Astrocyte of the spinal cord (primary cell): Measurements from ENCODE around the gene RPL28.
A peak's percentile ranks its signal among the peaks of the same experiment; 100 is the strongest.
"Not testable (repeated sequence)": the region's sequence is repeated elsewhere in the genome, so short reads cannot be mapped to it uniquely, and the experiment has no call there.

Experiments
- DNase-seq: peaks from one replicate; pipeline ENCODE4 v3.0.0; 2011; ENCODE audit warnings: low read depth, low spot score
- H3K4me3 ChIP-seq: 2 replicates; pipeline ENCODE4 v1.5.1; 2011; ENCODE audit warnings: low read depth, mild to moderate bottlenecking, low read length, moderate library complexity
- CTCF ChIP-seq: IDR thresholded peaks from 2 replicates; pipeline ENCODE4 v1.5.1; 2012; ENCODE audit warnings: low read depth, mild to moderate bottlenecking, low read length, inconsistent platforms
- in situ Hi-C: cut with HindIII; loops from 2 replicates; pipeline ENCODE4 v1.10.0; 2017; ENCODE audit warnings: low sequenced_read_pairs

Gene RPL28

GRCh38 chr19:55398200-55398925 lies 12.6 kb downstream of the RPL28 start:
- no peak overlapping the region for H3K4me3 ChIP-seq
- TF ChIP-seq CTCF, result no peak
- DNase-seq, result no peak
- in situ Hi-C loops, result loop anchor here (10.0 kb wide), 1 partner anchor 224 kb away; no protein-coding TSS in a partner anchor

GRCh38 chr19:55400281-55401087 lies 14.8 kb downstream of the RPL28 start:
- in situ Hi-C loops, result no loop called here
- H3K4me3 ChIP-seq, result no peak overlapping the region
- no peak for TF ChIP-seq CTCF
- DNase-seq, result no peak

GRCh38 chr19:55401390-55401789 lies 15.7 kb downstream of the RPL28 start:
- in situ Hi-C loops, DNase-seq, H3K4me3 ChIP-seq: not testable (repeated sequence)

- no peak overlapping the region for H3K4me3 ChIP-seq
- in situ Hi-C loops, result no loop called here
- no peak for DNase-seq
These were observed 16.8 kb downstream of the RPL28 start for GRCh38 chr19:55402509-55402908.

GRCh38 chr19:55405638-55406037 lies 19.9 kb downstream of the RPL28 start:
- no peak for TF ChIP-seq CTCF
- in situ Hi-C loops, result no loop called here
- H3K4me3 ChIP-seq, result peak overlapping the region; percentile 80
- no peak for DNase-seq

More at GRCh38 chr19:55402509-55402908, 16.8 kb downstream of the RPL28 start:
- no peak for TF ChIP-seq CTCF

- peak overlapping the region; percentile 80 for H3K4me3 ChIP-seq
- no peak for DNase-seq
- in situ Hi-C loops, result no loop called here
- TF ChIP-seq CTCF, result no peak
These were observed 20.5 kb downstream of the RPL28 start for GRCh38 chr19:55406091-55406825.
